ENCODE results near the gene BAIAP2L1.
"Not testable (repeated sequence)": the region's sequence is repeated elsewhere in the genome, so short reads cannot be mapped to it uniquely, and the experiment has no call there.

The BAIAP2L1 gene

DNA sequence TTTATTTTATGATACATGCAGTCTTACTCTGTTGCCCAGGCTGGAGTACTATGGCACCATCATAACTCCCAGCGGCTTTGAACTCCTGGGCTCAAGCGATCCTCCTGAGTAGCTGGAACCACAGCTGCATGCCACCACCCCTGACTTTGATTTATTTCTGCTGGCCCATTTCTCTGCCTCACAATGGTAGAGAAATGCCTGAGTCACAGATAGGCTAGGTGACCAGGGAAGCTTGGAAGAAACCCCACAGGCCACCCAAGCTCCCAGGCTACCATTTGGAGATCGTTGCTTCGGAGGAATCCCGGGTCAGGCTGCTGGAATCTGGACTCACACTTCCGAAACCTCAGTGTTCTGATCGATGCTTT, 17.4 kb upstream of the BAIAP2L1 start:
- DNase-seq (ENCODE audit: insufficient read length) (no peak), FAIRE-seq (no peak)
- no peak for TF ChIP-seq POLR2A (IDR thresholded peaks at IDR 0.05; ENCODE audit: low read depth, low read length)
- TF ChIP-seq TAF1 (IDR thresholded peaks at IDR 0.05; ENCODE audit: borderline replicate concordance, low read depth, low read length), result no peak
- TF ChIP-seq POLR2AphosphoS5 (IDR thresholded peaks at IDR 0.05; ENCODE audit: low read depth, low read length), result no peak

DNA sequence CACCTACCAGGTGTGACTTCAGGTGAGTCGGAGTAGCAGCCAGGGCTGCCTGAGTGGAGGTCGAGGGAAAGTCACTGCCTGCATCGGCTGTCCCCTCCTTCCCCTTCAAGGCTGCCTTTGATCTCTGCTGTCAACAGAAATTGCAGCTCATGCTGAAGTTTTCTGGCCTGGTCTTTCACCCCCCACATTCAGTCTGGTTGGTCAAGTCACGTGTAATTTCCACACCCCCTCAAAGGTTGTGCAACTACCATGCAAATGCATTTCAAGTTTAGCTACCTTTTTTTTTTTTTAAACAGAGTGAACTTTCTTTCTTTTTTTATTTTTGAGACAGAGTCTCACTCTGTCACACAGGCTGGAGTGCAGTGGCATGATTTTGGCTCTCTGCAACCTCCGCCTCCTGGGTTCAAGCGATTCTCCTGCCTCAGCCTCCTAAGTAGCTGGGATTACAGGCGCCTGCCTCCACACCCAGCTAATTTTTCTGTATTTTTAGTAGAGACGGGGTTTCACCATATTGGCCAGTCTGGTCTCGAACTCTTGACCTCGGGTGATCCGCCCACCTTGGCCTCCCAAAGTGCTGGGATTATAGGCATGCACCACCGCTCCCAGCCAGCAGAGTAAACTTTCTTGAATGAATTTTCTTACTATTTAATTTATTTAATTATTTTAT, 16.8 kb upstream of the BAIAP2L1 start:
- not testable (repeated sequence) for DNase-seq (ENCODE audit: insufficient read length); FAIRE-seq

DNA sequence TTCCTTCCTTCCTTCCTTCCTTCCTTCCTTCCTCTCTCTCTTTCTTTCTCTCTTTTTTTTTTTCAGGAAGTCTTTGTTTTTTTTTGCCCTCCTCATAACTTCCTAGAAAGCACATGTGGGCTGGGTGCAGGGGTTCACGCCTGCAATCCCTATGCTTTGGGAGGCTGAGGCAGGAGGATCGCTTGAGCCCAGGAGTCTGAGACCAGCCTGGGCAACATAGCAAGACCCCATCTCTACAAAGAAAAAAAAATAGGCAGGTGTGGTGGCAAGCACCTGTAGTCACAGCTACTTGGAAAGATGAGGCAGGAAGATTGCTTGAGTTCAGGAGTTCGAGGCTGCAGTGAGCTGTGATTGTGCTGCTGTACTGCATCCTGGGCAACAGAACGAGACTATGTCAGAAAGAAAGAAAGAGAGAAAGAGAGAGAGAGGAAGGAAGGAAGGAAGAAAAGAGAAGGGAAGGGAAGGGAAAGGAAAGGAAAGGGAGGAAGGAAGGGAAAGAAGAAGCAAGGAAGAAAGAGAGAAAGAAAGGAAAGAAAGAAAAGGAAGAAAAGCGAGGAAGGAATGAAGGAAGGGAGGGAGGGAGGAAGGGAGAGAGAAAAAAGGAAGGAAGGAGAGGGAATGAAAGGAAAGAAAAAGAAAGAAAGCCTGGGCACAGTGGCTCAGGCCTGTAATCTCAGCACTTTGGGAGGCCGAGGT, 13.5 kb upstream of the BAIAP2L1 start:
- no peak for DNase-seq (ENCODE audit: insufficient read length)
- no peak for TF ChIP-seq POLR2AphosphoS5 (IDR thresholded peaks at IDR 0.05; ENCODE audit: low read depth, low read length)
- TF ChIP-seq TAF1 (IDR thresholded peaks at IDR 0.05; ENCODE audit: borderline replicate concordance, low read depth, low read length), result no peak
- no peak for TF ChIP-seq POLR2A (IDR thresholded peaks at IDR 0.05; ENCODE audit: low read depth, low read length)
- no peak for FAIRE-seq

DNA sequence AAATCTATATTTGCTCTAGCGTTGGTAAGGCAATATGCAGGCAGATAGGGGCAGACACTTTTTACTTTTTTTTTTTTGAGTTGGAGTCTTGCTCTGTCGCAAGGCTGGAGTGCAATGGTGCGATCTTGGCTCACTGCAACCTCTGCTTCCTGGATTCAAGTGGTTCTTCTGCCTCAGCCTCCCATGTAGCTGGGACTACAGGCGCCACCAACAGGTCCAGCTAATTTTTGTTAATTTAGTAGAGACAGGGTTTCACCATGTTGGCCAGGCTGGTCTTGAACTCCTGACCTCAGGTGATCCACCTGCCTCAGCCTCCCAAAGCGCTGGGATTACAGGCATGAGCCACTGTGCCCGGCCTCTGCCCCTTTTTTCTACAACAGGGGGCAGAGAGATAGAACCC, 12.8 kb upstream of the BAIAP2L1 start:
- FAIRE-seq; DNase-seq (ENCODE audit: insufficient read length): not testable (repeated sequence)

DNA sequence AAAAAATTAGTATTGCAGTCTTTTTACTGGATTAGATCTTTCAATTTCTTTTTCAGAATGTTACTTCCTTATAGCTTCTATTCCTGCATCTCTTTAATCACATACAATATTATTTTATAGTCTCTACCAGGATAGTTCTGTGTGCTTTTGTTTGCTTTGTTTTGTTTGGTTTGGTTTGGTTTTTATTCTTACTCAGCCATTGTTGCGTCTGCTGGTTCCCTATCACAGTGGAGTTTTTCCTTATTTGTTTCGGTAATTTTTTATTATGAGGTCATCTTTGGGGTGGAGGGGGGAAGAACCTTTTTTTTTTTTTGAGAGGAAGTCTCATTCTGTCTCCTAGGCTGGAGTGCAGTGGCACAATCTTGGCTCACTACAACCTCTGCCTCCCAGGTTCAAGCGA, 9.0 kb upstream of the BAIAP2L1 start:
- TF ChIP-seq TAF1 (IDR thresholded peaks at IDR 0.05; ENCODE audit: borderline replicate concordance, low read depth, low read length) (no peak), POLR2AphosphoS5 (IDR thresholded peaks at IDR 0.05; ENCODE audit: low read depth, low read length) (no peak), POLR2A (IDR thresholded peaks at IDR 0.05; ENCODE audit: low read depth, low read length) (no peak)
- no peak for FAIRE-seq

DNA sequence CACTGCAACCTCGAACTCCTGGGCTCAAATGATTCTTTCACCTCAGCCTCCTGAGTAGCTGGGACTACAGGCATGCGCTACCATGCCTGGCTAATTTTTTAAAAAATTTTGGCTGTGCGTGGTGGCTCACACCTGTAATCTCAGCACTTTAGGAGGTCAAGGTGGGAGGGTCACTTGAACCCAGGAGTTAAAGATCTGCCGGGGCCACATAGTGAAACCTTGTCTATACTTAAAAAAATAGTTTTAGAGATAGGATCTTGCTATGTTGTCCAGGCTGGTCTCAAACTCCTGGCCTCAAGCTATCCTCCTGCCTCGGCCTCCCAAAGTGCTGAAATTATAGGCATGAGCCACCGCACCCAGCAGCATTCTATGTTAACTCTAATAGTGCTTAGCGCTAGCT, 7.3 kb upstream of the BAIAP2L1 start:
- not testable (repeated sequence) for DNase-seq (ENCODE audit: insufficient read length); FAIRE-seq

More for the DNA sequence above, 9.0 kb upstream of the BAIAP2L1 start:
- DNase-seq (ENCODE audit: insufficient read length), result no peak

DNA sequence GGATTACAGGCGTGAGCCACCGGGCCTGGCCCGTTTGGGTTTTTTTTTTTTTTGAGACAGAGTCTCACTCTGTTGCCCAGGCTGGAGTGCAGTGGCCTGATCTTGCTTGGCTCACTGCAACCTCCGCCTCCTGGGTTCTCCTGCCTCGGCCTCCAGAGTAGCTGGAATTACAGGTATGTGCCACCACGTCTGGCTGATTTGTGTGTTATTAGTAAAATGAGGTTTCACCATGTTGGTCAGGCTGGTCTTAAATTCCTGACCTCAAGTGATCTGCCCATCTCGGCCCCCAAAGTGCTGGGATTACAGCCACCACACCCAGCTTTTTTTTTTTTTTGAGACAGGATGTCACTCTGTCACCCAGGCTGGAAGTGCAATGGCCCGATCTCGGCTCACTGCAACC, 5.9 kb upstream of the BAIAP2L1 start:
- FAIRE-seq (no peak), DNase-seq (ENCODE audit: insufficient read length) (no peak)
- TF ChIP-seq POLR2AphosphoS5 (IDR thresholded peaks at IDR 0.05; ENCODE audit: low read depth, low read length) (no peak), TAF1 (IDR thresholded peaks at IDR 0.05; ENCODE audit: borderline replicate concordance, low read depth, low read length) (no peak), POLR2A (IDR thresholded peaks at IDR 0.05; ENCODE audit: low read depth, low read length) (no peak)

DNA sequence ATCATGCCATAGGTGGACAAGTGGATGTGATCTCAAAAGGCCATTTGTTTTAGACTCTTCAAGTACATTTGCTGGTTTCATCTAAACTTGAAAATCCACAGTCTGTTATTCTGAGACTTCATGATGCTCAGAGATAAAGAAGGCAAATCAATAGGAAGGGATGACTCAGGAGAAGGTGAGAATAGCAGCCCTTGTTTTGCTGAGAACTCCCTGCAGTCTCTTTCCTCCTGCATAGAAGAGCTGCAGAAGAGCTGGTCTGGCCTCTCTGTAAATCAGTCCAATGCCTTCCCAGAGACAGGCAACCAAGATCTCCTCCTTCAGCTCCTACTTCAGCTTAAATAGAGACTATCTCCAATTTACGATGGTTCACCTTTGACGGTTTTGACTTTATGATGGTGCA, 4.0 kb upstream of the BAIAP2L1 start:
- DNase-seq (ENCODE audit: insufficient read length), result no peak
- no peak for TF ChIP-seq TAF1 (IDR thresholded peaks at IDR 0.05; ENCODE audit: borderline replicate concordance, low read depth, low read length)
- no peak for TF ChIP-seq POLR2AphosphoS5 (IDR thresholded peaks at IDR 0.05; ENCODE audit: low read depth, low read length)
- TF ChIP-seq POLR2A (IDR thresholded peaks at IDR 0.05; ENCODE audit: low read depth, low read length), result no peak
- no peak for FAIRE-seq

DNA sequence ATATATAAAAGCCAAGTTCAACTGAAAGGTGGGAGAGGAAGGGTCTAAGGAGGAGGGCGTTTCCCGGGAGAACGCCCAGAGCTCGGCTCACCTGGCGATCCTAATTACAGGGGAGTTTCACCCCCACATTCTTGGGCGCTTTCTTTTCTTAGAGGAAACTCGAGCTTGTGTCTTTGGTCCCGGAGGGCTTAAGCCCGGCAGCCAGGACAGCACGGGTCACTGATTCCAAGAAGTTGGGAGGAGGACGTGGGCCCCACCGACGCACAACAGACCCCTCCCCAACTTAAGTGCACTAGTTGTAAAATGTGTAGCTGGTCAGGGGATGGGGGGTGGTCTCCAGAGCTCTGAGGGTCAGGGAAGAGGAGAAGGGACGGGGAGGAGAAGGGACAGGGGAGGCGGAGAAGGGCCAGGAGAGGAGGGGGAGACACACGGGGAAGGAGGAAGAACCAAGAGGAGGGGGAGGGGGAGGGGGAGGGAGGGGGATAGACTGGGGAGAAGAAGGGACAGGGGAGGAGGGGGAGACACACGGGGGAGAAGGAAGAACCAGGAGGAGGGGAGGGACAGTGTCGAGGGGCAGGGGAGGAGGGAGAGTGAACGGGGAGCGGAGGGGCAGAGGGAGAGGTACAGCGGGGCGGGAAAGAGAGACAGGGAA, 874 bp downstream of the BAIAP2L1 start:
- DNase-seq (ENCODE audit: insufficient read length), result no peak
- TF ChIP-seq POLR2AphosphoS5 (IDR thresholded peaks at IDR 0.05; ENCODE audit: low read depth, low read length) (no peak), TAF1 (IDR thresholded peaks at IDR 0.05; ENCODE audit: borderline replicate concordance, low read depth, low read length) (no peak), POLR2A (IDR thresholded peaks at IDR 0.05; ENCODE audit: low read depth, low read length) (no peak)
- peak; percentile 5 for FAIRE-seq

DNA sequence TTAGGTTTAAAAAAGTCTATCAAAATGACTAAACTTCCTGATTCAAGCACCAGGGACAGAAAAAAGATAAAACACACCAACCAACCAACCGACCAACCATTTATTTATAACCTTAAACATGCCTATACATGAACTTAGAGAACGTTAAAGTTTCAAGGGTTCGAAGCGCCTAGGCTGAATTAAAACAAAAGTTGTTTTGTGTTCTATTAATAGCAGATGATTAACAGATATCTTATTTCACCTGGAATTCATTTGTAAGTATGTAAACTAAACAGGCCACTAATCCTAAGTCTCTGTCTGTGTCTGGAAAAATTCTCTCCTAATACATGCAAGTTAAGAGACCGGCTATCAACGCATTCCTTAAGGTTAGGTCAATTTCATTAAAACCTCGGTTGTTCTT, 1.4 kb downstream of the BAIAP2L1 start:
- TF ChIP-seq TAF1 (IDR thresholded peaks at IDR 0.05; ENCODE audit: borderline replicate concordance, low read depth, low read length), result no peak
- TF ChIP-seq POLR2A (IDR thresholded peaks at IDR 0.05; ENCODE audit: low read depth, low read length), result no peak
- no peak for TF ChIP-seq POLR2AphosphoS5 (IDR thresholded peaks at IDR 0.05; ENCODE audit: low read depth, low read length)
- DNase-seq (ENCODE audit: insufficient read length), result no peak
- peak; percentile 38 for FAIRE-seq

DNA sequence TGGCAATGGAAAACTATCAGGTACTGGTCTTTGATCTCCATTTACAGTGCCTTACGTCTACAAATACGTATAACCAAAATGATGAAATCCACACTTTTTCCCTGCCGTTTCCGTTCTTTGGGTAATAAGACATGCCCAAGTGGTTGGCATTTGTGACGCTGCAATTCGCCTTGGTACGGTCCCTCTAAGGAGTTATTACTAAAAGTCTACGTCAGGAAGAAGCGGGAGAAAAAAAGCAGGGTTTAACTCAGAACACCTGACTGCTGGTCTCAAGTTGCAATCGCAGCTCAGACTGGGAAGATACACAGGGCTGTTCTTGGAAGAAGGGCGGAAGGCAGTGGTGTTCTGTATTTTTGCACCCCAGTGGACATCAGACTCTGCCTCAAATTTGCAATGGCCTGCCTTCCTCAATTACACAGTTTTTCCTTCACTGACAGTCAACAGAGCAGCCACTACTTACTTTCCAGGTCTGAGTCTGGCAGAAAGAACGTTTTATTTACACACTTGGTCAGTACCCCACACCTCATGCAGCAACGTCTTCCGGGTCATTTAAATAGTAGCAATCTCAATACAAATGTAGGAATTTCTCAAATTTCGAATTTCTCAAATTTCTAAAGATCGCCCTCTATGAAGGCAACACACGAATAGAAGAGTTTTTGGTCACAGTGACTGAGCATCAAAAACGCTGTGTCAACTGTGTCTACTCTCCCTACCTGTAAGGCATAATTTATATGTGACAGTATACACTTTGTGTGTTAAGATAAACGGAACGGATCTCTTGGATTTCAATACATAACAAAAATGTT, 2.1 kb downstream of the BAIAP2L1 start:
- DNase-seq (ENCODE audit: insufficient read length), result no peak
- no peak for TF ChIP-seq TAF1 (IDR thresholded peaks at IDR 0.05; ENCODE audit: borderline replicate concordance, low read depth, low read length)
- no peak for TF ChIP-seq POLR2AphosphoS5 (IDR thresholded peaks at IDR 0.05; ENCODE audit: low read depth, low read length)
- TF ChIP-seq POLR2A (IDR thresholded peaks at IDR 0.05; ENCODE audit: low read depth, low read length), result no peak
- no peak for FAIRE-seq

DNA sequence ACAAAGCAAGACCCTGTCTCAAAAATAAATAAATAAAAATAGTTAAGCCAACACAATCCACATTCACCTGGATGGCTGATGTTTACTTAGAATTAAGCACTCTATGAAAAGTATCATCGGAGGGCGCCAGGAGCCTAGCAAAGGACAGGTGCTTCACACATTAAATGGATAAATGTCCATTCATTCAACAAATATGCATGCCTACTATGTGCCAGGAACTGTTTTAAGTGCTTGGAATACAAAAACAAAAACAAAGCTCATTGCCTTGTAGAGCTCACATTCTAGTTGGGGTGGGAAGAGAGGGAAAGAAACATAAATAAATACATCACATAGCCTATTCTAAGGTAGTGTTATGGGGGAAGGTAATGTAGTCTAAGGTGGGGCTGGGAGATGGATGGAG, 4.1 kb downstream of the BAIAP2L1 start:
- TF ChIP-seq POLR2A (IDR thresholded peaks at IDR 0.05; ENCODE audit: low read depth, low read length) (no peak), POLR2AphosphoS5 (IDR thresholded peaks at IDR 0.05; ENCODE audit: low read depth, low read length) (no peak), TAF1 (IDR thresholded peaks at IDR 0.05; ENCODE audit: borderline replicate concordance, low read depth, low read length) (no peak)
- DNase-seq (ENCODE audit: insufficient read length) (no peak), FAIRE-seq (no peak)
